Activated CD4-positive, alpha-beta T cell treated with anti-CD3 and anti-CD28 coated beads for 36 hours (primary cell): Measurements from ENCODE around the gene KDM4C. TPM values are rescaled to one million over a fixed set of nuclear protein-coding genes. Genes with fewer than 3 reads are reported as not detected.
A peak's percentile ranks its signal among the peaks of the same experiment; 100 is the strongest.

Source experiments
- ATAC-seq: fragments of 200-7000 bp; cut with Tn5 transposase; one replicate; pipeline ENCODE4 v1.10.0; 2021; ENCODE audit warnings: mild to moderate bottlenecking, moderate library complexity
- CTCF ChIA-PET: fragments of 350-600 bp; sonication (Branson Sonifier 250); formaldehyde crosslinking; loops from one replicate; lab custom pipeline; 2021; ENCODE audit warnings: antibody characterized with exemption; lab: Charles Lee
- POLR2A ChIA-PET: fragments of 350-600 bp; sonication (Branson Sonifier 250); formaldehyde crosslinking; loops from one replicate; lab custom pipeline; 2021; ENCODE audit warnings: antibody characterized with exemption, inconsistent platforms; lab: Charles Lee
- DNase-seq: peaks from one replicate; pipeline ENCODE4 v3.0.0-alpha.2; 2020
- H3K27ac Mint-ChIP-seq: one replicate; pipeline ENCODE4 v1.8.0; 2021; ENCODE audit warnings: mixed read lengths
- H3K27me3 Mint-ChIP-seq: one replicate; pipeline ENCODE4 v1.8.0; 2021; ENCODE audit warnings: mixed read lengths
- H3K36me3 Mint-ChIP-seq: one replicate; pipeline ENCODE4 v1.8.0; 2021; ENCODE audit warnings: low read depth, mixed read lengths
- H3K4me1 Mint-ChIP-seq: one replicate; pipeline ENCODE4 v1.8.0; 2021; ENCODE audit warnings: mixed read lengths
- H3K4me3 Mint-ChIP-seq: one replicate; pipeline ENCODE4 v1.8.0; 2021; ENCODE audit warnings: mild to moderate bottlenecking, moderate library complexity, mixed read lengths
- H3K9me3 Mint-ChIP-seq: one replicate; pipeline ENCODE4 v1.8.0; 2021; ENCODE audit warnings: low read depth, mixed read lengths
- intact Hi-C, 2 experiments: fragments of 100-400 bp; cut with DNase I in 1 of 2; cut with micrococcal nuclease in 1 of 2; formaldehyde crosslinking; loops; one replicate each; pipeline versions ENCODE4 v1.14.2 to v1.15.1; 2022 to 2024; cut with DNase I, micrococcal nuclease
- total RNA-seq, 2 experiments: library from RNA; stranded (reverse); gene quantifications; one replicate each; pipeline ENCODE4 v1.2.3, GENCODE V29; 2021

KDM4C gene
- total RNA-seq, 2 experiments from 2014 or later, result 31.7 to 33.1 TPM

GRCh38 chr9:6829536-6829935 is 71.8 kb downstream of the KDM4C start:
- ChIA-PET POLR2A (no interaction called here), CTCF (interaction anchor here (0.8 to 2.3 kb wide), 3 partner anchors 10 to 362 kb away, joined by 3 to 7 read pairs (median 3); no protein-coding TSS in a partner anchor)
- intact Hi-C loops, result loop anchor here in 1 of 2 experiments (10.0 kb wide), 1 partner anchor 405 kb away; no protein-coding TSS in a partner anchor
- H3K36me3 Mint-ChIP-seq, result peaks cover 32% of the 10 kb centered on the region
- peaks cover 9% of the 10 kb centered on the region for H3K4me1 Mint-ChIP-seq
- H3K4me3 Mint-ChIP-seq, result no peak overlapping the region
- H3K27ac Mint-ChIP-seq, result no peak overlapping the region
- no peaks in the 10 kb centered on the region for H3K27me3 Mint-ChIP-seq
- no peak for ATAC-seq
- no peak for DNase-seq
- H3K9me3 Mint-ChIP-seq, result peaks cover 2% of the 10 kb centered on the region

GRCh38 chr9:6833518-6834192 is 75.9 kb downstream of the KDM4C start:
- peaks cover 2% of the 10 kb centered on the region for H3K9me3 Mint-ChIP-seq
- no peaks in the 10 kb centered on the region for H3K4me1 Mint-ChIP-seq
- ChIA-PET CTCF (no interaction called here), POLR2A (no interaction called here)
- DNase-seq (no peak), ATAC-seq (no peak)
- no peak overlapping the region for H3K4me3 Mint-ChIP-seq
- peaks cover 46% of the 10 kb centered on the region for H3K36me3 Mint-ChIP-seq
- no peaks in the 10 kb centered on the region for H3K27me3 Mint-ChIP-seq
- intact Hi-C loops, result no loop called here
- no peak overlapping the region for H3K27ac Mint-ChIP-seq

- ATAC-seq (no peak), DNase-seq (no peak)
- peaks cover 46% of the 10 kb centered on the region for H3K36me3 Mint-ChIP-seq
- no peaks in the 10 kb centered on the region for H3K4me1 Mint-ChIP-seq
- intact Hi-C loops, result no loop called here
- peaks cover 2% of the 10 kb centered on the region for H3K9me3 Mint-ChIP-seq
- H3K27ac Mint-ChIP-seq, result no peak overlapping the region
- H3K4me3 Mint-ChIP-seq, result no peak overlapping the region
- no peaks in the 10 kb centered on the region for H3K27me3 Mint-ChIP-seq
- ChIA-PET CTCF (no interaction called here), POLR2A (no interaction called here)
These were observed 76.5 kb downstream of the KDM4C start for GRCh38 chr9:6834306-6834705.

GRCh38 chr9:6838158-6838557 is 80.4 kb downstream of the KDM4C start:
- peaks cover 32% of the 10 kb centered on the region for H3K36me3 Mint-ChIP-seq
- ATAC-seq (no peak), DNase-seq (no peak)
- H3K27me3 Mint-ChIP-seq, result no peaks in the 10 kb centered on the region
- CTCF ChIA-PET, result interaction anchor here (5.7 kb wide), 1 partner anchor 11 kb away, joined by 28 read pairs; no protein-coding TSS in a partner anchor
- H3K9me3 Mint-ChIP-seq, result no peaks in the 10 kb centered on the region
- H3K4me1 Mint-ChIP-seq, result peaks cover 2% of the 10 kb centered on the region
- no peak overlapping the region for H3K4me3 Mint-ChIP-seq
- POLR2A ChIA-PET, result no interaction called here
- intact Hi-C loops, result no loop called here
- H3K27ac Mint-ChIP-seq, result no peak overlapping the region

GRCh38 chr9:6842584-6842947 is 84.8 kb downstream of the KDM4C start:
- ChIA-PET POLR2A (no interaction called here), CTCF (interaction anchor here (5.7 kb wide), 1 partner anchor 16 kb away, joined by 28 read pairs; no protein-coding TSS in a partner anchor)
- H3K27ac Mint-ChIP-seq, result no peak overlapping the region
- intact Hi-C loops, result no loop called here
- DNase-seq (no peak), ATAC-seq (no peak)
- H3K36me3 Mint-ChIP-seq, result peaks cover 3% of the 10 kb centered on the region
- H3K4me3 Mint-ChIP-seq, result no peak overlapping the region
- H3K27me3 Mint-ChIP-seq, result no peaks in the 10 kb centered on the region
- H3K4me1 Mint-ChIP-seq, result peaks cover 2% of the 10 kb centered on the region
- no peaks in the 10 kb centered on the region for H3K9me3 Mint-ChIP-seq

GRCh38 chr9:6843742-6844141 is 86.0 kb downstream of the KDM4C start:
- DNase-seq (no peak), ATAC-seq (no peak)
- peaks cover 2% of the 10 kb centered on the region for H3K4me1 Mint-ChIP-seq
- H3K9me3 Mint-ChIP-seq, result no peaks in the 10 kb centered on the region
- ChIA-PET CTCF (interaction anchor here (0.6 to 5.7 kb wide), 2 partner anchors 17 to 649 kb away, joined by 3 to 28 read pairs; no protein-coding TSS in a partner anchor), POLR2A (no interaction called here)
- no peak overlapping the region for H3K4me3 Mint-ChIP-seq
- no peaks in the 10 kb centered on the region for H3K27me3 Mint-ChIP-seq
- H3K27ac Mint-ChIP-seq, result no peak overlapping the region
- intact Hi-C loops, result no loop called here
- peaks cover 5% of the 10 kb centered on the region for H3K36me3 Mint-ChIP-seq

- ChIA-PET POLR2A (no interaction called here), CTCF (interaction anchor here (0.6 kb wide), 1 partner anchor 649 kb away, joined by 3 read pairs; no protein-coding TSS in a partner anchor)
- peaks cover 9% of the 10 kb centered on the region for H3K36me3 Mint-ChIP-seq
- no peak overlapping the region for H3K27ac Mint-ChIP-seq
- peaks cover 2% of the 10 kb centered on the region for H3K4me1 Mint-ChIP-seq
- H3K27me3 Mint-ChIP-seq, result no peaks in the 10 kb centered on the region
- intact Hi-C loops, result no loop called here
- H3K9me3 Mint-ChIP-seq, result no peaks in the 10 kb centered on the region
- DNase-seq, result no peak
- no peak for ATAC-seq
- no peak overlapping the region for H3K4me3 Mint-ChIP-seq
These were observed 86.5 kb downstream of the KDM4C start for GRCh38 chr9:6844267-6844666.

GRCh38 chr9:6845128-6845826 is 87.5 kb downstream of the KDM4C start:
- CTCF ChIA-PET, result no interaction called here
- Mint-ChIP-seq H3K27me3 (no peaks in the 10 kb centered on the region), H3K9me3 (no peaks in the 10 kb centered on the region), H3K4me3 (no peak overlapping the region), H3K4me1 (peaks cover 2% of the 10 kb centered on the region), H3K27ac (no peak overlapping the region), H3K36me3 (peaks cover 14% of the 10 kb centered on the region)
- DNase-seq (no peak), ATAC-seq (no peak)
- POLR2A ChIA-PET, result no interaction called here
- intact Hi-C loops, result no loop called here

GRCh38 chr9:6845880-6846279 is 88.1 kb downstream of the KDM4C start:
- no peak for ATAC-seq
- H3K27ac Mint-ChIP-seq, result no peak overlapping the region
- no peak for DNase-seq
- H3K9me3 Mint-ChIP-seq, result no peaks in the 10 kb centered on the region
- peaks cover 15% of the 10 kb centered on the region for H3K36me3 Mint-ChIP-seq
- intact Hi-C loops, result no loop called here
- ChIA-PET POLR2A (no interaction called here), CTCF (interaction anchor here (1.2 kb wide), 1 partner anchor 10 kb away, joined by 3 read pairs; no protein-coding TSS in a partner anchor)
- peaks cover 2% of the 10 kb centered on the region for H3K4me1 Mint-ChIP-seq
- no peaks in the 10 kb centered on the region for H3K27me3 Mint-ChIP-seq
- H3K4me3 Mint-ChIP-seq, result no peak overlapping the region

GRCh38 chr9:6852243-6852963 is 94.6 kb downstream of the KDM4C start:
- ChIA-PET POLR2A (no interaction called here), CTCF (interaction anchor here (0.6 kb wide), 1 partner anchor 24 kb away, joined by 3 read pairs; no protein-coding TSS in a partner anchor)
- Mint-ChIP-seq H3K4me1 (no peaks in the 10 kb centered on the region), H3K27me3 (no peaks in the 10 kb centered on the region), H3K4me3 (no peak overlapping the region), H3K27ac (peak overlapping the region; percentile 15), H3K36me3 (peaks cover 31% of the 10 kb centered on the region), H3K9me3 (no peaks in the 10 kb centered on the region)
- DNase-seq (no peak), ATAC-seq (peak; percentile 36)
- intact Hi-C loops, result no loop called here

- ATAC-seq (no peak), DNase-seq (no peak)
- Mint-ChIP-seq H3K4me3 (no peak overlapping the region), H3K27me3 (no peaks in the 10 kb centered on the region), H3K4me1 (no peaks in the 10 kb centered on the region), H3K27ac (no peak overlapping the region), H3K9me3 (no peaks in the 10 kb centered on the region), H3K36me3 (peaks cover 38% of the 10 kb centered on the region)
- CTCF ChIA-PET, result interaction anchor here (0.6 to 1.3 kb wide), 2 partner anchors 9 to 18 kb away, joined by 3 read pairs; no protein-coding TSS in a partner anchor
- intact Hi-C loops, result no loop called here
- POLR2A ChIA-PET, result interaction anchor here (0.7 kb wide), 1 partner anchor 1320 kb away, joined by 3 read pairs; no protein-coding TSS in a partner anchor
These were observed 98.1 kb downstream of the KDM4C start for GRCh38 chr9:6855860-6856259.
